Mucosa of rectum (tissue), 2 donors: ENCODE results near the gene DNAJC21.
"Not testable (repeated sequence)": the region's sequence is repeated elsewhere in the genome, so short reads cannot be mapped to it uniquely, and the experiment has no call there.

Experiments used
- H3K27ac ChIP-seq, 2 donors: one replicate each; pipeline ENCODE4 v1.7.0; 2013; ENCODE audit warnings: inconsistent platforms in 2 of 2, low read depth in 2 of 2, low read length in 2 of 2
- H3K27me3 ChIP-seq, 2 donors: one replicate each; pipeline ENCODE4 v1.7.0; 2013; ENCODE audit warnings: low read length in 2 of 2; ENCODE audit not compliant: control insufficient read depth in 2 of 2, insufficient read depth in 2 of 2
- H3K36me3 ChIP-seq, 2 donors: one replicate each; pipeline ENCODE4 v1.7.0; 2013; ENCODE audit warnings: low read length in 2 of 2; ENCODE audit not compliant: control insufficient read depth in 2 of 2, insufficient read depth in 2 of 2
- H3K4me1 ChIP-seq, 2 donors: one replicate each; pipeline ENCODE4 v1.7.0; 2013; ENCODE audit warnings: low read length in 2 of 2, mild to moderate bottlenecking in 1 of 2; ENCODE audit not compliant: control insufficient read depth in 2 of 2, insufficient read depth in 2 of 2
- H3K4me3 ChIP-seq, 2 donors: one replicate each; pipeline ENCODE4 v1.7.0; 2013; ENCODE audit warnings: low read length in 2 of 2
- H3K9ac ChIP-seq, 2 donors: one replicate each; pipeline ENCODE4 v1.7.0; 2013; ENCODE audit warnings: low read length in 2 of 2, low read depth in 1 of 2, mild to moderate bottlenecking in 1 of 2
- H3K9me3 ChIP-seq, 2 donors: one replicate each; pipeline ENCODE4 v1.7.0; 2013; ENCODE audit warnings: low read length in 2 of 2; ENCODE audit not compliant: control insufficient read depth in 2 of 2
- donor health status: healthy.
- donor health status: Normal muscosa, but diverticular disease.

DNAJC21 gene

GRCh38 chr5:34918025-34918424 lies 11.3 kb upstream of the DNAJC21 start:
- H3K9ac ChIP-seq: no peak overlapping the region
- peaks cover 17 to 24% of the 10 kb centered on the region in 2 donors for H3K4me1 ChIP-seq
- H3K4me3 ChIP-seq: no peak overlapping the region
- no peaks in the 10 kb centered on the region for H3K27me3 ChIP-seq
- H3K27ac ChIP-seq: no peak overlapping the region
- peaks cover 7 to 19% of the 10 kb centered on the region in 2 donors for H3K36me3 ChIP-seq
- no peaks in the 10 kb centered on the region for H3K9me3 ChIP-seq

- Histone ChIP-seq H3K27me3 (no peaks in the 10 kb centered on the region), H3K4me3 (no peak overlapping the region), H3K9ac (no peak overlapping the region), H3K27ac (no peak overlapping the region), H3K4me1 (peaks cover 16 to 18% of the 10 kb centered on the region in 2 donors), H3K9me3 (no peaks in the 10 kb centered on the region), H3K36me3 (peaks cover 16 to 29% of the 10 kb centered on the region in 2 donors)
Measured at GRCh38 chr5:34919077-34919476, 10.3 kb upstream of the DNAJC21 start.

GRCh38 chr5:34923256-34923655 lies 6.1 kb upstream of the DNAJC21 start:
- not testable (repeated sequence) for H3K27me3 ChIP-seq, H3K4me1 ChIP-seq, H3K4me3 ChIP-seq, H3K9me3 ChIP-seq, H3K9ac ChIP-seq, H3K27ac ChIP-seq
- H3K36me3 ChIP-seq: peaks cover 34 to 42% of the 10 kb centered on the region in 2 donors

- Histone ChIP-seq H3K9ac (no peak overlapping the region), H3K4me1 (no peaks in the 10 kb centered on the region), H3K36me3 (peaks cover 34 to 42% of the 10 kb centered on the region in 2 donors), H3K9me3 (no peaks in the 10 kb centered on the region), H3K27ac (no peak overlapping the region), H3K4me3 (no peak overlapping the region), H3K27me3 (no peaks in the 10 kb centered on the region)
Measured at GRCh38 chr5:34923694-34924461, 5.5 kb upstream of the DNAJC21 start.

GRCh38 chr5:34924462-34924765 lies 4.9 kb upstream of the DNAJC21 start:
- Histone ChIP-seq H3K27me3 (no peaks in the 10 kb centered on the region), H3K4me1 (no peaks in the 10 kb centered on the region), H3K27ac (no peak overlapping the region), H3K36me3 (peaks cover 33 to 42% of the 10 kb centered on the region in 2 donors), H3K9ac (no peak overlapping the region), H3K4me3 (no peak overlapping the region), H3K9me3 (no peaks in the 10 kb centered on the region)

GRCh38 chr5:34926318-34926888 lies 3.0 kb upstream of the DNAJC21 start:
- H3K27ac ChIP-seq: no peak overlapping the region
- no peaks in the 10 kb centered on the region for H3K27me3 ChIP-seq
- H3K36me3 ChIP-seq: peaks cover 30 to 34% of the 10 kb centered on the region in 2 donors
- no peak overlapping the region for H3K4me3 ChIP-seq
- H3K4me1 ChIP-seq: peaks cover 6 to 8% of the 10 kb centered on the region in 2 donors
- no peaks in the 10 kb centered on the region for H3K9me3 ChIP-seq
- no peak overlapping the region for H3K9ac ChIP-seq

GRCh38 chr5:34927785-34928184 lies 1.6 kb upstream of the DNAJC21 start:
- no peak overlapping the region for H3K9ac ChIP-seq
- H3K9me3 ChIP-seq: no peaks in the 10 kb centered on the region
- H3K4me3 ChIP-seq: no peak overlapping the region
- H3K27me3 ChIP-seq: no peaks in the 10 kb centered on the region
- H3K4me1 ChIP-seq: peaks cover 6 to 8% of the 10 kb centered on the region in 2 donors
- peaks cover 25 to 28% of the 10 kb centered on the region in 2 donors for H3K36me3 ChIP-seq
- H3K27ac ChIP-seq: no peak overlapping the region

GRCh38 chr5:34928267-34928666 lies 1.1 kb upstream of the DNAJC21 start:
- H3K27ac ChIP-seq: no peak overlapping the region
- H3K9me3 ChIP-seq: no peaks in the 10 kb centered on the region
- H3K4me1 ChIP-seq: peaks cover 6 to 8% of the 10 kb centered on the region in 2 donors
- H3K27me3 ChIP-seq: no peaks in the 10 kb centered on the region
- H3K36me3 ChIP-seq: peaks cover 21 to 27% of the 10 kb centered on the region in 2 donors
- no peak overlapping the region for H3K9ac ChIP-seq
- H3K4me3 ChIP-seq: peak overlapping the region in 1 of 2 donors; percentile 67

GRCh38 chr5:34929720-34930461 lies 532 bp downstream of the DNAJC21 start:
- H3K9ac ChIP-seq: peak overlapping the region; percentile 94 to 97
- H3K36me3 ChIP-seq: peaks cover 8 to 16% of the 10 kb centered on the region in 2 donors
- peaks cover 6 to 8% of the 10 kb centered on the region in 2 donors for H3K4me1 ChIP-seq
- no peaks in the 10 kb centered on the region for H3K9me3 ChIP-seq
- peak overlapping the region; percentile 97 for H3K27ac ChIP-seq
- H3K4me3 ChIP-seq: peak overlapping the region; percentile 92 to 98
- no peaks in the 10 kb centered on the region for H3K27me3 ChIP-seq

GRCh38 chr5:34930462-34930844 lies 1.1 kb downstream of the DNAJC21 start:
- Histone ChIP-seq H3K9me3 (no peaks in the 10 kb centered on the region), H3K9ac (peak overlapping the region; percentile 94 to 97), H3K4me1 (peaks cover 6 to 8% of the 10 kb centered on the region in 2 donors)

More at GRCh38 chr5:34930462-34930844, 1.1 kb downstream of the DNAJC21 start:
- H3K4me3 ChIP-seq: peak overlapping the region; percentile 92 to 98
- peak overlapping the region; percentile 97 for H3K27ac ChIP-seq
- H3K36me3 ChIP-seq: peaks cover 8 to 16% of the 10 kb centered on the region in 2 donors
- H3K27me3 ChIP-seq: no peaks in the 10 kb centered on the region
